Mononuclear cell (primary cell): ENCODE results near the gene LTBP1. TPM values are rescaled to one million over a fixed set of nuclear protein-coding genes. Genes with fewer than 3 reads are reported as not detected.

Experiments
- H3K27me3 ChIP-seq: 2 replicates; pipeline ENCODE4 v1.6.0; 2011; ENCODE audit warnings: low read length, control low read depth; ENCODE audit not compliant: insufficient read depth
- H3K4me1 ChIP-seq: 2 replicates; pipeline ENCODE4 v1.5.1; 2011; ENCODE audit warnings: mild to moderate bottlenecking, low read length, control low read depth; ENCODE audit not compliant: insufficient read depth
- H3K4me3 ChIP-seq: 2 replicates; pipeline ENCODE4 v1.5.1; 2011; ENCODE audit warnings: mild to moderate bottlenecking, low read length, moderate library complexity
- H3K9me3 ChIP-seq: 2 replicates; pipeline ENCODE4 v1.5.1; 2011; ENCODE audit warnings: low read depth, mild to moderate bottlenecking, control low read depth, low read length
- total RNA-seq: library from RNA; depleted of rRNA; stranded (reverse); fragments of >200 nt; gene quantifications from one replicate; pipeline ENCODE4 v1.2.3, GENCODE V29; 2012

LTBP1 gene
- total RNA-seq, 1 donor, result 13.6 TPM

- H3K9me3 ChIP-seq, result no peaks in the 10 kb centered on the region
- no peaks in the 10 kb centered on the region for H3K27me3 ChIP-seq
- H3K4me1 ChIP-seq, result no peaks in the 10 kb centered on the region
- no peak overlapping the region for H3K4me3 ChIP-seq
These were observed 303.8 kb downstream of the LTBP1 start for GRCh38 chr2:33250417-33251029.

GRCh38 chr2:33256162-33256755 lies 309.5 kb downstream of the LTBP1 start:
- Histone ChIP-seq H3K4me1 (no peaks in the 10 kb centered on the region), H3K27me3 (no peaks in the 10 kb centered on the region), H3K9me3 (no peaks in the 10 kb centered on the region), H3K4me3 (no peak overlapping the region)

GRCh38 chr2:33258387-33258786 lies 311.6 kb downstream of the LTBP1 start:
- Histone ChIP-seq H3K9me3 (no peaks in the 10 kb centered on the region), H3K27me3 (no peaks in the 10 kb centered on the region), H3K4me3 (no peak overlapping the region), H3K4me1 (no peaks in the 10 kb centered on the region)

GRCh38 chr2:33262097-33262496 lies 315.3 kb downstream of the LTBP1 start:
- no peak overlapping the region for H3K4me3 ChIP-seq
- no peaks in the 10 kb centered on the region for H3K9me3 ChIP-seq
- H3K4me1 ChIP-seq, result no peaks in the 10 kb centered on the region
- no peaks in the 10 kb centered on the region for H3K27me3 ChIP-seq

- Histone ChIP-seq H3K9me3 (no peaks in the 10 kb centered on the region), H3K4me1 (no peaks in the 10 kb centered on the region), H3K4me3 (no peak overlapping the region), H3K27me3 (no peaks in the 10 kb centered on the region)
These were observed 318.0 kb downstream of the LTBP1 start for GRCh38 chr2:33264766-33265165.

GRCh38 chr2:33265584-33266338 lies 319.0 kb downstream of the LTBP1 start:
- no peak overlapping the region for H3K4me3 ChIP-seq
- no peaks in the 10 kb centered on the region for H3K9me3 ChIP-seq

GRCh38 chr2:33266467-33266866 lies 319.7 kb downstream of the LTBP1 start:
- Histone ChIP-seq H3K27me3 (no peaks in the 10 kb centered on the region), H3K9me3 (no peaks in the 10 kb centered on the region), H3K4me1 (no peaks in the 10 kb centered on the region), H3K4me3 (no peak overlapping the region)

More at GRCh38 chr2:33265584-33266338, 319.0 kb downstream of the LTBP1 start:
- Histone ChIP-seq H3K27me3 (no peaks in the 10 kb centered on the region), H3K4me1 (no peaks in the 10 kb centered on the region)

- Histone ChIP-seq H3K4me1 (no peaks in the 10 kb centered on the region), H3K4me3 (no peak overlapping the region), H3K9me3 (no peaks in the 10 kb centered on the region), H3K27me3 (no peaks in the 10 kb centered on the region)
These were observed 320.3 kb downstream of the LTBP1 start for GRCh38 chr2:33267043-33267442.

GRCh38 chr2:33267756-33268155 lies 321.0 kb downstream of the LTBP1 start:
- Histone ChIP-seq H3K9me3 (no peaks in the 10 kb centered on the region), H3K27me3 (no peaks in the 10 kb centered on the region), H3K4me3 (no peak overlapping the region), H3K4me1 (no peaks in the 10 kb centered on the region)

- Histone ChIP-seq H3K4me3 (no peak overlapping the region), H3K4me1 (no peaks in the 10 kb centered on the region), H3K27me3 (no peaks in the 10 kb centered on the region), H3K9me3 (no peaks in the 10 kb centered on the region)
These were observed 321.6 kb downstream of the LTBP1 start for GRCh38 chr2:33268246-33268831.

GRCh38 chr2:33272001-33272400 lies 325.2 kb downstream of the LTBP1 start:
- no peaks in the 10 kb centered on the region for H3K27me3 ChIP-seq

GRCh38 chr2:33273479-33273878 lies 326.7 kb downstream of the LTBP1 start:
- Histone ChIP-seq H3K4me1 (no peaks in the 10 kb centered on the region), H3K4me3 (no peak overlapping the region), H3K9me3 (no peaks in the 10 kb centered on the region), H3K27me3 (no peaks in the 10 kb centered on the region)

More at GRCh38 chr2:33272001-33272400, 325.2 kb downstream of the LTBP1 start:
- Histone ChIP-seq H3K4me1 (no peaks in the 10 kb centered on the region), H3K9me3 (no peaks in the 10 kb centered on the region), H3K4me3 (no peak overlapping the region)

- H3K9me3 ChIP-seq, result no peaks in the 10 kb centered on the region
- no peak overlapping the region for H3K4me3 ChIP-seq
- no peaks in the 10 kb centered on the region for H3K27me3 ChIP-seq
- no peaks in the 10 kb centered on the region for H3K4me1 ChIP-seq
These were observed 327.8 kb downstream of the LTBP1 start for GRCh38 chr2:33274524-33274923.

GRCh38 chr2:33275689-33276444 lies 329.1 kb downstream of the LTBP1 start:
- Histone ChIP-seq H3K9me3 (no peaks in the 10 kb centered on the region), H3K4me3 (no peak overlapping the region), H3K4me1 (no peaks in the 10 kb centered on the region), H3K27me3 (no peaks in the 10 kb centered on the region)

GRCh38 chr2:33277002-33277426 lies 330.3 kb downstream of the LTBP1 start:
- Histone ChIP-seq H3K9me3 (no peaks in the 10 kb centered on the region), H3K4me3 (no peak overlapping the region), H3K4me1 (no peaks in the 10 kb centered on the region), H3K27me3 (no peaks in the 10 kb centered on the region)
